Neural crest cell (in vitro differentiated cells): ENCODE data around the gene FAM13A. TPM values are rescaled to one million over a fixed set of nuclear protein-coding genes. Genes with fewer than 3 reads are reported as not detected.

Experiments used
- DNase-seq: peaks from one replicate; pipeline ENCODE4 v3.0.0; 2021; ENCODE audit warnings: low read depth, mixed read lengths, low spot score
- H3K27ac Mint-ChIP-seq: one replicate; pipeline ENCODE4 v1.8.0; 2021; ENCODE audit warnings: mild to moderate bottlenecking, mixed read lengths; ENCODE audit not compliant: unreplicated experiment
- H3K27me3 Mint-ChIP-seq: 2 replicates; pipeline ENCODE4 v1.8.0; 2021; ENCODE audit warnings: low read depth, mild to moderate bottlenecking, mixed read lengths
- H3K36me3 Mint-ChIP-seq: 2 replicates; pipeline ENCODE4 v1.8.0; 2021; ENCODE audit warnings: low read depth, mild to moderate bottlenecking, mixed read lengths
- H3K4me1 Mint-ChIP-seq: 2 replicates; pipeline ENCODE4 v1.8.0; 2021; ENCODE audit warnings: mixed read lengths
- H3K4me3 Mint-ChIP-seq: one replicate; pipeline ENCODE4 v1.8.0; 2021; ENCODE audit warnings: mild to moderate bottlenecking, mixed read lengths
- H3K9me3 Mint-ChIP-seq: 2 replicates; pipeline ENCODE4 v1.8.0; 2021; ENCODE audit warnings: mixed read lengths
- CTCF ChIP-seq: fragments of 200-600 bp; sonication (generic); conservative IDR thresholded peaks from 2 replicates; pipeline ENCODE4 v1.5.0; 2021; ENCODE audit warnings: antibody characterized with exemption, mild to moderate bottlenecking
- total RNA-seq: library from RNA; stranded (reverse); gene quantifications from 2 replicates; pipeline ENCODE4 v1.2.1, GENCODE V29; 2021

The FAM13A gene
- total RNA-seq, 1 donor from 2014 or later = 18.1 TPM

- no peak for DNase-seq
- TF ChIP-seq CTCF = no peak
- Mint-ChIP-seq H3K9me3 (no peaks in the 10 kb centered on the region), H3K27me3 (no peaks in the 10 kb centered on the region), H3K27ac (no peak overlapping the region), H3K36me3 (peaks cover 20% of the 10 kb centered on the region), H3K4me1 (peaks cover 3% of the 10 kb centered on the region), H3K4me3 (no peak overlapping the region)
Observed at GRCh38 chr4:88752076-88752463, 304.9 kb downstream of the FAM13A start.

- no peak for TF ChIP-seq CTCF
- no peak for DNase-seq
Observed at GRCh38 chr4:88751258-88752075, 305.5 kb downstream of the FAM13A start.

DNA sequence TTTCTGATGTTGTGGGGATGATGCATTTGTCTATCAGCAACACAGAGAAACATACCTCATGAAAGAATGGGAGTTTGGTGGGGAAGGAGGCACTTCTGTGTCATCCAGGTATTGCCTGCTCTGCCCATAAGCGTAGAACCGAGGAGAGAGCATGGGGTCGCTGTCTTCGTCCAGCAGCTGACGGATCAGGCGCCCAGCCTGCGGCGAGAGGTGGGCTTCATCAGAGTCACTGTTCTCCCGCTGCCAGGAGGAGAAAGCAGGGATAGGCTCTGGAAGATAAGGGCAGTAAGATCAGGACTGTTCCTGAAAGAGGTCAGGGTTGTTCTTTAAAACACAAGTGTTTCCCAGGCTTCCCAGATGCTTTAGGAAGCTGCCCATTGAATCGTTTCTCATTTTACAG, 306.6 kb downstream of the FAM13A start:
- Mint-ChIP-seq H3K4me1 (peaks cover 3% of the 10 kb centered on the region), H3K36me3 (peaks cover 31% of the 10 kb centered on the region), H3K4me3 (no peak overlapping the region), H3K27me3 (no peaks in the 10 kb centered on the region), H3K27ac (no peak overlapping the region), H3K9me3 (no peaks in the 10 kb centered on the region)
- no peak for DNase-seq
- TF ChIP-seq CTCF = no peak

More at GRCh38 chr4:88751258-88752075, 305.5 kb downstream of the FAM13A start:
- Mint-ChIP-seq H3K4me1 (peaks cover 3% of the 10 kb centered on the region), H3K27me3 (no peaks in the 10 kb centered on the region), H3K27ac (no peak overlapping the region), H3K9me3 (no peaks in the 10 kb centered on the region), H3K4me3 (no peak overlapping the region), H3K36me3 (peaks cover 25% of the 10 kb centered on the region)

DNA sequence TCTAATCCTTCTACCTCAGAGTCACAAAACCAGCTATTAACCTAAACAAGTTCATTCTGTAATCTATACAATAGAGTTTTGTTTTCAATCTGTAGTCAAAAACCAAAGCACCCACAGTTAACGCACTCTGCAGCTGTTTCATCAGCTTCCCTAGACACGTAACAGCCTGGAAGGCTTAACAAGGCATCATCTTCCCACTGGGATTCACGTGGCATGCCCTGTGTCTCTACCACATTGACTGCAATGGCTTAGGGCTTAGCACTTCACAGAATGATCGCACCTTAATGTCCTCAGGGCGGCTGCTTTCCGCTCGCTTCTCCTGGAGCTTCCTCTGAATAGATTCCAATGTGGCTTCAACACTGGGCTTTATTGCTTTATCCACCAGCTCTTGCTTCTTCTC, 309.6 kb downstream of the FAM13A start:
- H3K4me1 Mint-ChIP-seq = no peaks in the 10 kb centered on the region
- H3K27me3 Mint-ChIP-seq = no peaks in the 10 kb centered on the region
- no peak for TF ChIP-seq CTCF
- no peak overlapping the region for H3K4me3 Mint-ChIP-seq
- H3K27ac Mint-ChIP-seq = no peak overlapping the region
- no peaks in the 10 kb centered on the region for H3K9me3 Mint-ChIP-seq
- H3K36me3 Mint-ChIP-seq = peaks cover 33% of the 10 kb centered on the region
- DNase-seq = no peak

- no peak overlapping the region for H3K4me3 Mint-ChIP-seq
- H3K27ac Mint-ChIP-seq = no peak overlapping the region
- no peak for DNase-seq
- TF ChIP-seq CTCF = no peak
- H3K9me3 Mint-ChIP-seq = no peaks in the 10 kb centered on the region
- H3K27me3 Mint-ChIP-seq = no peaks in the 10 kb centered on the region
- H3K4me1 Mint-ChIP-seq = no peaks in the 10 kb centered on the region
- H3K36me3 Mint-ChIP-seq = peaks cover 36% of the 10 kb centered on the region
Observed at GRCh38 chr4:88746206-88746605, 310.8 kb downstream of the FAM13A start.
